HG02870 (cell line): ENCODE measurements around the gene LEO1.

Source experiments
- ATAC-seq: cut with Tn5 transposase; IDR thresholded peaks from one replicate; pipeline ENCODE4 v1.9.1; 2021; ENCODE audit warnings: mild to moderate bottlenecking, moderate library complexity; ENCODE audit not compliant: unreplicated experiment

LEO1 gene

DNA sequence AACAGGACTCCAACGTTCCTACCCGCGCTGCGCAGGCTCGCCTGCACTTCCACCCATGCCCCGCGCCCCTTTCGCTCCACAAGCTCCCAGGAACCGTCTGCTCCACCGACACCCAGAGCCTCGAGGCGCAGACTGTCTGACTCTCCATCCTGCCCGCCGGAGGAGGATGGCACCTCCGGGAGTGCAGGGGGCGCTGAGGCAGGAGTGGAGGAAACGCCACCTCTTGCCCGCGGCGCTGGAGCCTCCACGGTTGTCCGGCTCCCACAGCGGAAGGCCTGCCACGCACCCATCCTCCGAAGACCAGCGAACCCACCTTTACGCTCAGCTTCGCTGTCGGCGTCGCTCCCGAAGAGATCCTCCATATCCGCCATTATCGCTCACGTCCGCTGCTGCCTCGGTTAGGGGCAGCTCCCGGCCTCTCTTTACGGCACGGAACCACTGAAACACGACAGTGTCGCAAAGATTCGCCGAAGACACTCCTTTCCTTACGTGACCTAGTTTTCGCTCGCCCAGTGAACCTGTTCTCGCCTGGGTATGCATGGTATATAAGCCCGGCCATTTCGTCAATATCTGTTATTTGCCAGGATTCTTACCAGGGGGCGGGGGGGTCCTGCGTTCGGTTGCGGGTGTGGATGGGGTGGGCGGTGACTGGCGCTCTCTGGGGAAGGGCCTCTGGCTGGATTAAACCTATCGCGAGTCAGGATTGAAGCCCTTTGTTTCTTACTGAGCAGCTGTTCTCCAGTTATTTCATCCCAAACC lies at the start of gene LEO1:
Gene LEO1, minus strand, starts transcription at position 404 of the 759 bp plus-strand sequence. Its CDS starts 33 bp downstream, at position 371.
- peak; percentile 87 for ATAC-seq

DNA sequence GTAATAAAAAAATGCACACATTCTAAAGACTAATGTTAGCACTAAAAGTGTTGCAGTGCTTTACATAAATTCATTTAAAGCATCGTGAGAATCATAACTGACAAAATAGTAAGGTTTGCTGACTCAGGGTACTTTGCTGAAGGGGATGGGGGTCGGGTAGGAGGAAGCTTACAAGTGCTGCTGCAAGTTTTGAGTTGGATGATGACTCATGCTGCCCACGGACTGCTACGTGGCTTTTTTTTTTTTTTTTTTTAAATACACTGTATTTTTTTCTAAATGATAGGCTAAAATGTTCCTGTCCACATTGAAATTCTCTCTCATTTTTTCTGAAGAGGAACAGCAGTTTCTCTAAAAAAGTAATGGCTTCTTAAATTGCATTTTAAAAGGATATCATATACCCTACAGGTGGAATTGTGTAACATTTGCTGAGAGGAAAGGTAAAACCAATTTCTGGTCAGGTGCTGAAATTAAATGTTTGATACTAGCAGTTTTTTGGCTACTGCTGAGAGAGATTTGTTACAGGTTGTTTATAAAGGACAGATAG lies 49.6 kb upstream of the LEO1 start:
- peak; percentile 38 for ATAC-seq

- no peak for ATAC-seq
Measured at GRCh38 chr15:52020221-52021085, 48.9 kb upstream of the LEO1 start.

GRCh38 chr15:52019394-52020220 lies 48.0 kb upstream of the LEO1 start:
- ATAC-seq, result peak; percentile 43

- peak; percentile 69 for ATAC-seq
Measured at GRCh38 chr15:52018693-52019393, 47.3 kb upstream of the LEO1 start, which contains the start of gene MAPK6. TSS of gene MAPK6 (plus strand) at chr15:52019219. CDS start at chr15:52046461, 27,242 bp downstream.

DNA sequence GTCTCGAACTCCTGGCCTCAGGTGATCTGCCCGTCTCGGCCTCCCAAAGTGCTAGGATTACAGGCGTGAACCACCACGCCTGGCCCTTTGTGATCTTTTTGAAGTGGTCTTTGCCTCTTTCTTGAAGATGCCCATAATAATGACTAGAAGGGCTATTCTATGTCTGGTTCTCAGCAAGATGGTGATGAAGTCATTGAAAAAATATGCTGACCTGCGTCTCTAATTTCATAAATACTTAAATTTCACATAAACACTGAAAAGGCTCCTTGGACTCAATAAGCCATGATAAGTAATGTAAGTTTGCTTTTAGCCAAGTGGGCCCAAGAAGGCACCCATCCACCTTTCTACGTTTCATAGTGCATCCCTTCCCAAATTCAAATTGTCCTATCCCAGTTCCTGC lies 46.7 kb upstream of the LEO1 start:
- no peak for ATAC-seq

GRCh38 chr15:52016316-52016715 lies 44.7 kb upstream of the LEO1 start:
- ATAC-seq, result no peak

GRCh38 chr15:52014616-52015015 lies 43.0 kb upstream of the LEO1 start:
- ATAC-seq, result no peak

- ATAC-seq, result peak; percentile 48
Measured at GRCh38 chr15:52013151-52013791, 41.7 kb upstream of the LEO1 start.

GRCh38 chr15:52012210-52012609 lies 40.6 kb upstream of the LEO1 start:
- no peak for ATAC-seq

GRCh38 chr15:52011711-52012144 lies 40.1 kb upstream of the LEO1 start:
- ATAC-seq, result no peak

- no peak for ATAC-seq
Measured at GRCh38 chr15:52010633-52011595, 39.3 kb upstream of the LEO1 start.

DNA sequence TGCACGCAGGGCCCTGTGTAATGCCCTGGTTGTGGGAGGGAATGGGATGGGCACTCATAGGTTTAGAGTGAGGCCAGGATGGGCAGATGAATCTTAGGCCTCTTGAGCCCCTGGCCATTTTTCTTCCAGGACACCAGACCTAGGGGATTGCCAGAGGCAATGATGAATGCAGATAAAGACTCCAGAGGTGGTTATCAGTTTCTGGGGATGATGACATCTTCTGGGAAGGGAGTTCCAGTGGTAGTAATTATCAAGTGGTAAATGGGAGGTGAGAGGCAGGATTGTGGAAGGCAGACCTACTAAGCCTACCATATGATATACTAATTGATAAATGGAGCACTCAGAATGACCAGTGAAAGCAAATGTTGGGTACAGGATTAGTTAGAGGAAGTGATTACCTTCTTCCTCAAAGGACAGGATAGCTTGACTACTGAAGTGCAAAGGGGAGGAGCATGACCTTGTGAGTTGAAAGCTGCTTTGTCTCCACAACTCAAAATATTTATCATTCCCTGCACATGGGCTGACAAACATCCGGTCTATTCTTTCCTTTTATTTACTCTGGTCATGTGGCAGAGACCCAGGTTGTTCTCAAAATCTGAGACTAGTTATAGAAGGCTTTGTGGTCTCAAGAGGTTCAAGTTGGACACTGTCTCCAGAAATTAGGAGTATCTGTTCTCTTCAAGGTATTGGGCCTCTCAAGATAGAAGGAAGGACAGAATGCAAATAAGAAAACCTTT lies 37.3 kb upstream of the LEO1 start:
- no peak for ATAC-seq

- no peak for ATAC-seq
Measured at GRCh38 chr15:52008359-52008697, 36.8 kb upstream of the LEO1 start.

- ATAC-seq, result peak; percentile 26
Measured at GRCh38 chr15:52006702-52007340, 35.2 kb upstream of the LEO1 start.

GRCh38 chr15:52005748-52006701 lies 34.4 kb upstream of the LEO1 start:
- ATAC-seq, result peak; percentile 85
